Nephron (organoid): ENCODE results near the gene MAN2A2.

Experiments
- H3K27ac Mint-ChIP-seq, 3 experiments: 2 replicates each; pipeline ENCODE4 v1.8.0; 2020; ENCODE audit warnings: mixed read lengths in 3 of 3, mild to moderate bottlenecking in 2 of 3, moderate library complexity in 1 of 3
- H3K27me3 Mint-ChIP-seq: 2 replicates; pipeline ENCODE4 v1.8.0; 2021; ENCODE audit warnings: low read depth, mild to moderate bottlenecking, moderate library complexity, mixed read lengths
- H3K36me3 Mint-ChIP-seq: 2 replicates; pipeline ENCODE4 v1.8.0; 2020; ENCODE audit warnings: low read depth, mixed read lengths
- H3K4me1 Mint-ChIP-seq: 2 replicates; pipeline ENCODE4 v1.8.0; 2020; ENCODE audit warnings: mixed read lengths
- H3K4me3 Mint-ChIP-seq, 3 experiments: 2 replicates each; pipeline ENCODE4 v1.8.0; 2020; ENCODE audit warnings: mild to moderate bottlenecking in 3 of 3, mixed read lengths in 3 of 3, moderate library complexity in 2 of 3
- H3K9me3 Mint-ChIP-seq: 2 replicates; pipeline ENCODE4 v1.8.0; 2020; ENCODE audit warnings: mixed read lengths
- TF ChIP-seq, protein P1 (sequence below), 3 experiments: fragments of 200-600 bp; sonication (generic); IDR thresholded peaks; one replicate each; pipeline ENCODE4 v1.5.0; 2021; ENCODE audit warnings: antibody characterized with exemption in 3 of 3; ENCODE audit not compliant: unreplicated experiment in 3 of 3

The MAN2A2 gene

GRCh38 chr15:90864507-90864906 lies 38.6 kb upstream of the MAN2A2 start:
- no peaks in the 10 kb centered on the region for H3K9me3 Mint-ChIP-seq

DNA sequence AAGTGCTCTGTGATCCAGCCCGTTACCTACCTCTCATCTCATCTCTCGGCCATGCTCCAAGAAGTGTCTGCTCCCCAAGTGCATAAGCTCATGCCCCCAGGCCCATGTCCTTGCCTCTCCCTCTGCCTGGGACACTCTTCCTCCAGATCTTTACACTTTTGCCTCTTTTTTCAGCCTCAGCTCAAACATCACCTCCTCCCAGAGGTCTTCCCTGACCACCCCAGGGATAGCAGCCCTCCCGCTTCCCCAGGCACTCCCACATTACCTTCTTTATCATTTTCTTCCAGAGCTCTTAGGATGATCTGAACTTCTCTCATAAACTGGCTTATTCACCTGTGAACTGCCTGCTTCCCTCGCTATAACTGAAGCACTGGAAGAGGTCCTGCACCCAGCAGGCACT lies 37.4 kb upstream of the MAN2A2 start:
- H3K27ac Mint-ChIP-seq, result no peak overlapping the region
- TF ChIP-seq, protein P1, sequence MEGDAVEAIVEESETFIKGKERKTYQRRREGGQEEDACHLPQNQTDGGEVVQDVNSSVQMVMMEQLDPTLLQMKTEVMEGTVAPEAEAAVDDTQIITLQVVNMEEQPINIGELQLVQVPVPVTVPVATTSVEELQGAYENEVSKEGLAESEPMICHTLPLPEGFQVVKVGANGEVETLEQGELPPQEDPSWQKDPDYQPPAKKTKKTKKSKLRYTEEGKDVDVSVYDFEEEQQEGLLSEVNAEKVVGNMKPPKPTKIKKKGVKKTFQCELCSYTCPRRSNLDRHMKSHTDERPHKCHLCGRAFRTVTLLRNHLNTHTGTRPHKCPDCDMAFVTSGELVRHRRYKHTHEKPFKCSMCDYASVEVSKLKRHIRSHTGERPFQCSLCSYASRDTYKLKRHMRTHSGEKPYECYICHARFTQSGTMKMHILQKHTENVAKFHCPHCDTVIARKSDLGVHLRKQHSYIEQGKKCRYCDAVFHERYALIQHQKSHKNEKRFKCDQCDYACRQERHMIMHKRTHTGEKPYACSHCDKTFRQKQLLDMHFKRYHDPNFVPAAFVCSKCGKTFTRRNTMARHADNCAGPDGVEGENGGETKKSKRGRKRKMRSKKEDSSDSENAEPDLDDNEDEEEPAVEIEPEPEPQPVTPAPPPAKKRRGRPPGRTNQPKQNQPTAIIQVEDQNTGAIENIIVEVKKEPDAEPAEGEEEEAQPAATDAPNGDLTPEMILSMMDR (IDR thresholded peaks at IDR 0.05; ENCODE audit: unreplicated experiment in 3 of 3), result no peak
- H3K9me3 Mint-ChIP-seq, result no peaks in the 10 kb centered on the region
- peaks cover 24% of the 10 kb centered on the region for H3K4me1 Mint-ChIP-seq
- H3K27me3 Mint-ChIP-seq, result peaks cover 17% of the 10 kb centered on the region
- no peak overlapping the region for H3K4me3 Mint-ChIP-seq
- no peaks in the 10 kb centered on the region for H3K36me3 Mint-ChIP-seq

More at GRCh38 chr15:90864507-90864906, 38.6 kb upstream of the MAN2A2 start:
- no peak overlapping the region for H3K4me3 Mint-ChIP-seq
- H3K27me3 Mint-ChIP-seq, result peaks cover 17% of the 10 kb centered on the region
- H3K27ac Mint-ChIP-seq, result no peak overlapping the region
- TF ChIP-seq, protein P1 (IDR thresholded peaks at IDR 0.05; ENCODE audit: unreplicated experiment in 3 of 3), result no peak
- H3K4me1 Mint-ChIP-seq, result peaks cover 12% of the 10 kb centered on the region
- no peaks in the 10 kb centered on the region for H3K36me3 Mint-ChIP-seq

- no peak overlapping the region for H3K4me3 Mint-ChIP-seq
- H3K9me3 Mint-ChIP-seq, result no peaks in the 10 kb centered on the region
- peaks cover 27% of the 10 kb centered on the region for H3K4me1 Mint-ChIP-seq
- H3K27ac Mint-ChIP-seq, result no peak overlapping the region
- peaks cover 17% of the 10 kb centered on the region for H3K27me3 Mint-ChIP-seq
- H3K36me3 Mint-ChIP-seq, result no peaks in the 10 kb centered on the region
- TF ChIP-seq, protein P1 (IDR thresholded peaks at IDR 0.05; ENCODE audit: unreplicated experiment in 3 of 3), result no peak
Observed at GRCh38 chr15:90866161-90866715, 36.9 kb upstream of the MAN2A2 start.

- Mint-ChIP-seq H3K4me3 (no peak overlapping the region), H3K27ac (no peak overlapping the region), H3K36me3 (no peaks in the 10 kb centered on the region), H3K9me3 (no peaks in the 10 kb centered on the region), H3K4me1 (peaks cover 27% of the 10 kb centered on the region), H3K27me3 (peaks cover 17% of the 10 kb centered on the region)
- TF ChIP-seq, protein P1 (IDR thresholded peaks at IDR 0.05; ENCODE audit: unreplicated experiment in 3 of 3), result no peak
Observed at GRCh38 chr15:90866800-90867199, 36.3 kb upstream of the MAN2A2 start.

DNA sequence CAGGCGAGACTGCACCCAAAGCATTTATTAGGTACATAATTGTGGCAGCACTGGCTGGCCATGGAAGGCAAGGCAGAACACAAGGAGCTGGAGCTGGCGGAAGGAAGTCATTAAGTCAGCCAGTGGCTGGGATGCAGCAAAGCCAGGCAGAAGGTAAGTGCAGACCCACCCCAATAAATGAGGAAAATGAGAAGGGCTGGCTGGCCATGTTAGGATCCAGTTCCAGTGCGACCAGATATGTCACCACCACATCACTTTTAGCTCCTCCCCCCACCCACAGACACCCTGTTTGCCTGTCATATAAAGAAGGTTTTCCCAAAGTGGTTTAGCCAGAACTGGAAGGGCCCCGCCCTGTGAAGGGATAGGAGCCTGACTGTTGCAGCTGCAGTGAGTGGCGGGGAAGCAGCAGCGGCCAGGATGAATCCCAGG lies 34.8 kb upstream of the MAN2A2 start, which contains the start of gene FURIN:
TSS of gene FURIN (plus strand) at position 328 of the 429 bp plus-strand sequence. CDS start 7,153 bp downstream, outside the sequence.
- H3K27me3 Mint-ChIP-seq, result peaks cover 17% of the 10 kb centered on the region
- peak within 1 kb of the TSS; percentile 60 to 96 (median 80) for H3K27ac Mint-ChIP-seq
- no peaks in the 10 kb centered on the region for H3K36me3 Mint-ChIP-seq
- TF ChIP-seq, protein P1 (IDR thresholded peaks at IDR 0.05; ENCODE audit: unreplicated experiment in 3 of 3), result no peak
- peaks cover 39% of the 10 kb centered on the region for H3K4me1 Mint-ChIP-seq
- H3K9me3 Mint-ChIP-seq, result no peaks in the 10 kb centered on the region
- peak within 1 kb of the TSS; percentile 84 to 93 (median 91) for H3K4me3 Mint-ChIP-seq

DNA sequence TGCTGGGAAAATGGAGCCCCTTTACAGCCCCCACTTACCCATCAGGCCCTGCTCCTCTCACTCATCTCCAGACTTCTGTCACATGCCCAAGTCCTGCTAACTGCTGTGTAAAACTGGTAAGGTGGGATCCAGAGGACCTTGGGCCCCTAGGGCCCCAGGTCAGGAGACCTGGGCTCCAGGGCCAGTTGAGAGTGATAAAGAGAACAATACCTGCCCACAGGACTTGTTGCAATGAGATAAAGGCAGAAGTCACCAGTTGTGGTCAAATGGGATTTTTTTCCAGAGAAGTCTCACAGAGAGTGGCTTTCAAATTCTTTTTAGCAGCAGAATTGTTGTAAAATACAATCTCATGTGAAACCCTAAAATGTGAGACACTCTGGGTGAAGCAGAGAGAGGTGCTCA lies 34.0 kb upstream of the MAN2A2 start:
- Mint-ChIP-seq H3K4me1 (peaks cover 47% of the 10 kb centered on the region), H3K27me3 (peaks cover 14% of the 10 kb centered on the region), H3K27ac (peak overlapping the region in 2 of 3 experiments; percentile 80 to 96), H3K9me3 (no peaks in the 10 kb centered on the region), H3K36me3 (no peaks in the 10 kb centered on the region), H3K4me3 (peak overlapping the region; percentile 84 to 93 (median 91))
- TF ChIP-seq, protein P1 (IDR thresholded peaks at IDR 0.05; ENCODE audit: unreplicated experiment in 3 of 3), result no peak
